GM21390 (cell line): Measurements from ENCODE around the gene ZMYND8.
"Not testable (repeated sequence)": the region's sequence is repeated elsewhere in the genome, so short reads cannot be mapped to it uniquely, and the experiment has no call there.

Experiments used
- ATAC-seq: cut with Tn5 transposase; IDR thresholded peaks from one replicate; pipeline ENCODE4 v1.9.1; 2021; ENCODE audit not compliant: unreplicated experiment

Gene ZMYND8

DNA sequence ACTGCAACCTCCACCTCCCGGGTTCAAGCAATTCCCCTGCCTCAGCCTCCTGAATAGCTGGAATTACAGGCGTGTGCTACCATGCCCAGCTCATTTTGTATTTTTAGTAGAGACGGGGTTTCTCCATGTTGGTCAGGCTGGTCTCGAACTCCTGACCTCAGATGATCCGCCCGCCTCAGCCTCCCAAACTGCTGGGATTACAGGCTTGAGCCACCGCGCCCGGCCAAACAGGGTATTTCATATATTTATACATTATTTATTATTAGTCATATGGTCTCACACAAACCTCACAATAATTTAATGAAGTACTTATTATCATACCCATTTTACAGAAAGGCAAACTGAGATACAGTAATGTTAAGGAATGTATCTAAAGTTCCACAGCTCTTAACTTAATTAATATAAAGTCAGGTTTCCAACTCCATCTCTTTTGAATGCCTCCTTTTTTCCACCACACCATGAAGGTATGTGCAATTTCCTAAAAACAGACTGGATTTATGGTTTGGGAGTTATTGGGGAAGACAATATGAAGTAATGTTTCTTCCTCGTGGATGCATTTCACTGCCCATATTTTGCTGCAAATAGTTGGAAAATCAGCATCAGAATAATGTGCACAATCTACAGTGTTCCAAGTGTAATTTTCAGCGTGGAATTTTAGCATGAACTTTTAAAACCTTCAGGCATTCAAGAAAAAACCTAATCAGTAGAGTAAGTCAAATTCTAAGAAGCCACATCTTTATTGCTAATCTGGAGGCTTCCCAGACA is 65.7 kb downstream of the ZMYND8 start:
- no peak for ATAC-seq

DNA sequence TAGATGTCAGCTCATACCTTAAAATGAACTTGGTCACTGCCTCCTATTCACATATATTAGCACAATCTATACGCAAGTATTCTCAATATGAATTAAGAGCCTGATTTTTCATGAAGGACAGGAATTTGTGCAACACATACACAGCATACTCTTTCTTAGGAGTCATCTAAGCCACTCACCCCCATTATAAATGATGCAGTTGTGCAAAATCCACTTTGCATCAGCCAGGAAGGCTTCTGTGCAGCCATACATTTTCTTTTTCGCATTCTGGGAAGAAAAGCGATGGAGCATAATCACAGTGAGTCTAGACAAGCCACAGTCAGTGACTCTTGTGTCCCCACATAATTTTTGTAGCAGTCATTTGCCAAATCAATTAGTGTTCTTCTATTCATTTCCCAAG is 66.5 kb downstream of the ZMYND8 start:
- ATAC-seq = no peak

DNA sequence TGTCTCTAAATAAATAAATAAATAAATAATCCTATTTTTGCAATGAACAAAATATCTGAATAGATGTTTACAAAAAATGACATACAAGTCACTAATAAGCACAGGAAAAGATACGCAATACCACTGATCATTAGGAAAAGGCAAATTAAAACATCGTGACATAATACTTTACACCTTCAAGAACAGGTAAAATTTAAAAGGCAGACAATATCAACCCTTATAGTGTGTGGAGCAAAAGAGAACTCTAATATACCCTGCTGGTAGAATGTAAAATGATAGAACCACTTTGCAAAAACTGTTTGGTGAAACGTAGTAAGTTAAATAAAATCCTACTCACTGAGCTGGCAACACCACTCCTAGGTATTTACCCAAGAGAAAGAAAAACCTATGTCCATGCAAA is 67.4 kb downstream of the ZMYND8 start:
- ATAC-seq = no peak

DNA sequence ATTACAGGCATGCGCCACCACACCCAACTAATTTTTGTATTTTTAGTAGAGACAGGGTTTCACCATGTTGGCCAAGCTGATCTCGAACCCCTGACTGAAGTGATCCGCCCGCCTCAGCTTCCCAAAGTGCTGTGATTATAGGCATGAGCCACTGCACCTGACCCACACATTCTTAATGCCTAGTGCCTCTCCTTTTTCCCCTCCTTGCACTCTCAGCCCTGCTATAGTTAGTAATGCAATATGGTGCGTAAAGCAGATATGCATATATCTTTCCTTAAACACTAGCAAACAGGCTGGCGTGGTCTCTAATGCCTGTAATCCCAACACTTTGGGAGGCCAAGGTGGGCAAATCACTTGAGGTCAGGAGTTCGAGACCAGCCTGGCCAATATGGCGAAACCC is 68.0 kb downstream of the ZMYND8 start:
- not testable (repeated sequence) for ATAC-seq

DNA sequence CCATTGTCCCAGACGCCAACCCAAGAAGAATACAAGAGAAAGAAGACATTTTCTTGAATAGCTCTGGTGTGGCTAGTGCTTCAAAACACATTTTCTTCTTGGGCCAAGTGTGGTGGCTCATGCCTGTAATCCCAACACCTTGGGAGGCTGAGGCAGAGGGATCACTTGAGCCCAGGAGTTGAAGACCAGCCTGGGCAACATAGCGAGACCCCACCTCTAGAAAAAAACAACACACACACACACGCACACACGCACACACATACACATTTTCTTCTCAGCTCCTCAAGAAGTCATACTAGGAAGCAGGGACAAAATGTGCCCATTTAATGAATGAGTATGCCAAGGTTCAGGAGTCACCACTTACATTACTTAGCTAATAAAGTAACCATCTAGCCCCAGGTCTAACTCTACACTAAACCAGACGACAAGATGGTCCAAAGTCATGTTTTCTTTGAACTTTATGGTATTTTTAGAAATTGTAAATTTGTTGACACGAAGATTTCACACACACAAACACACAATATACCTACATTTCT is 68.8 kb downstream of the ZMYND8 start:
- no peak for ATAC-seq

DNA sequence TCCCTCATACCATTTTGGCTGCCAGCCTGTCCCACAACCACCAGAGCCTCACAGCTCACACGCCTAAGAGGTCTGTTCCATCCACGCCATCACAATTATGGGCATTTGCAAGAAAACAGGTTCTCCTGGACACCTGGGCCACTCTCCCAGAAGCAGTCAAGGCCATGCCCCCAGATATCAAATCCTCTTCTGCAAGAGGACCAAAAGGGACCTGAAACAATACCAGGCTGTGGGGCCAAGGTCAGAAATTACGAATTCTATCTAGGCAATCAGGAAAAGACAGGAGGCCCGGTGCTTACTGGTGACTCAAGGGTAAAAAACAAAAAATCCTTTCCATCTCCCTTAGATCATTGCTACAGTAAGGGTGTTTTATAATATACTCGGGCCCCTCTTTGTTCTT is 69.8 kb downstream of the ZMYND8 start:
- ATAC-seq = no peak

DNA sequence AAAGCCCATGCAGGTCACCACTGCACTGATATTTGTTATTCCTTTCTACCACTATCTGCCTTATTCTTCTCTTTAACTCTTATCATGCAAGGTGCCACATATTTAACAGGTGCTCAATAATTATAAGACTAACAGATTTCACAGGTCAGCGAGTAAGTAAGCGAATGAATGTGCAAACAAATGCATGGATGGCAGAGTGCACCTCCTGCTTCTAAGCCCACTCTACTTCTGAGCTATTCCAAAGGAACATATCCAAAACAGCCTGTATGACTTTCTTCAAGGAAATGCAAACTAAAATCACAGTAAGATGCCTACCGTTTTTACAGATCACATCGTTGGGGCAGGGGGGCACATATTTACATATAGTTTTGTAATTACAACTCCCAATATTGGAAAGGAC is 71.3 kb downstream of the ZMYND8 start:
- ATAC-seq = no peak

DNA sequence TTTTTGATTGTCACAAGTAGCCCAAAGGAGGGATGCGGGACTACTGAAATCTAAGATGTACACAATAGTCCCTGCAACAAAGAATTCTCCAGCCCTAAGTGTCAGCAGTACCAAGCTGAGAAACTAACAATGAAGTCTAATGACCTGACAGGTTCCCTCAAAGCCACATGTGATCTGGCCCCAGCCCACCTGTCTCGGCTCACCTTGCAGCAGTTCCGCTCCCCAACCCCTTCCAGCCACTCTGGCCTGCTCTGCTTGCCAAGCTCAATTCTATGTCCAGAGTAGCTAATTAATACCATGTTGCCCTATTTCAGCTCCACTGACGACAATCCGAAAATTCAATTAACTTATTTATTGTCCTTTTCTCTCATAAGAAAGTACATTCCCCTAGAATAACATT is 72.1 kb downstream of the ZMYND8 start:
- no peak for ATAC-seq

DNA sequence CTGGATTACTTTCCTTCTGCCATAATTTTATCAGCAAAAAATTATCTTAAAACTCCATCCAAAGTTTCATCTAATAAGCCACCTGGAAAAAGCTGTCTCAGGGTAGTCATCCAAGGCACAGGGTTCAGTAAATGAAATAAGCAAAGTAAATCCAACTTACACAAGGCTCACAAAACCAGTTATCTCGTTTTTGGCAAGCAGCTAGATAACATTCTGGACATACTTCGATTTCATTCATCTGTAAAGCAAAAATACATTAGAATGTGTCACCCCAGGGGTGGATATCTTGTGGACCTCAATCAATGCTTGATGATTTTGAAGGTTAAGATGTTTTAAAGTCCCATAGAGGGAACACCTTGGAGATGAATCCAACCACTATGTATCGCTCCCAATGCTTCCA is 73.1 kb downstream of the ZMYND8 start:
- ATAC-seq = no peak

DNA sequence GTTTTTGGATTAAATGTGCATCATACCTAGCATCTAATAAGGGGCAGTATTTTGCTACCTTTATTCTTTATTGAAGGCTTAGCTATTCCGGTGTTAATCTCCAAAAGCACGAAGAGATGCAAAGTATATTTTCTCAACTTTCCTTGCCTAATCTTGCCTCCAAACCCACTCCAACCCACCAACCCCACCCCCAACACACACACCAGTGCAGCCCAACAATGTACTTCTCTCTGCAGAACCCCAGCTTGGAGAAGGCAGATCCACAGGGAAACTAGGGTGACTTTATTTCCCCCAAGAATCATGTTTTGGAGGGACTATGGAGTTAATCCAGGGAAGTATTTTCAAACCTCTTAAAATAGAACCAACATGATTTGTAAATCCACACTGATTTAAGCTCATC is 73.6 kb downstream of the ZMYND8 start:
- ATAC-seq = no peak

DNA sequence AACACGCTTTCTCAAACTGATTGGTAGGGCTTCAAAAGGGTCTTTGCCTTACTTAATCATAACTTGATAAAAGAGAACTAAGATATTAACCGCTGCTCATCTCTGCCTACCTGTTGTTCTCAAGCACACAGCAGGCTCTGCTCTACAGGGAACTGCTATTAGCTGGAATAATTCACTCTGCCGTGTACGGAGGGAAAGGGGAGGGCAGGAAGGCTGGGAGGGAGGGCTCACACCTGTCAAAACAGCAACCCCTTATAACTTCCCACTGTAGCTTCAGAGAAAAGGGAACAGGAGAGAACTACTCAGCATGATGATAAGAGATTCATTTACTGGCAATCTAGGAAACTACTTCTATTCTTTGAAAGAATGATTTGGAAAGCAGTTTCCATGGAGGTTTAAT is 75.1 kb downstream of the ZMYND8 start:
- no peak for ATAC-seq

DNA sequence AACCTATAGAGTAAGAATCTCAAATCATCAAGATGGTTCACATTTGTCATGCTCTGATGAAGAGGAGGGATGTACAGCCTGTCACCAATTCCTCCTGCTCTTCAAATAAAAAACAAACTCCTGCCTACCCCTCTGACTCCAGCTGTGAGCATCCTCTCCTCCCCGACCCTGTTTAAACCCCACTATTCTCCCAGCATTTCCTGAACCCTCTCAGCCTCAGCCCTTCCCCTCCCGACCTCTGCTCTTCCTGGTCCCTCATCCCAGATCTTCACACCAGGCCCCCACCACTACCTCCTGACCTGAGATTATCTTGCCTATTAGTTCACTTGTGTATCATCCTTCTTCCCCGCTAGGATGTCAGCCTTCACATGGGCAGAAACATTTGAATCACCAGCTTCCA is 75.8 kb downstream of the ZMYND8 start:
- no peak for ATAC-seq

DNA sequence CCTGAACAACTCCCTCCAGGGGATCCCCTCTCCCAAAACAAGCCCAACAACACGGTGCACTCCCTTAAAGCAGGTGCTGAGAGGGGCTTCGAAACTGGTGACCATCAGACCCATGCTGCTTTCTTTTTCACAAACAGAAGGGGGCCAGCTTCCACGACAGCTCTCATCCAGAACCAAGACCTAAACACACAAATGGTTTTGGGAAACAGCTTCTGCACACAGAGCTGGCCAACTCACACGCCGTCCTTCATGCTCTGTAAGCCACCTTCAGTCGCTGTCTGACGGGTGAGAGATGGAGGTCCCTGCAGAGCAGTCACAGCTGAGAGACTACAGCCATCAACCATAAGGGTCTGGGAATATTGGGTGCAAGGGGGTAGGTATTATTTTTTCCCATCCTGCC is 76.3 kb downstream of the ZMYND8 start:
- no peak for ATAC-seq

DNA sequence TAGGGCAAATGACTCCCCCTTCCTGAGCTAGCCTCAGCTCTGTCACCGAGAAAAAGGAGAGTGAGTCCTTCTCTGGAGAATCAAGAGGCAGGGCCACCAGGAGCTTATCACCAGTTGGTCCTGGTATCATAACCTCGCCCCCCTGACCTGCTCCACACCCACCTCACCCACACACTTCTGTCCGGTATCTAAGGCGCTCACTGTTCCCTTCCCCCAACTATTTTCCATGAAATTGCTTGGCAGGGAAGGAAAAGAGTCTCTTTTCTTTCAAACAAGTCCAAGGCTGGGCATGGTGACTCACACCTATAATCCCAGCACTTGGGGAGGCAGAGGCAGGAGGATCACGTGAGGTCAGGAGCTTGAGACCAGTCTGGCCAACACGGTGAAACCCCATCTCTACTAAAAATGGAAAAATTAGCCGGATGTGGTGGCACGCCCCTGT is 77.6 kb downstream of the ZMYND8 start:
- ATAC-seq = no peak

DNA sequence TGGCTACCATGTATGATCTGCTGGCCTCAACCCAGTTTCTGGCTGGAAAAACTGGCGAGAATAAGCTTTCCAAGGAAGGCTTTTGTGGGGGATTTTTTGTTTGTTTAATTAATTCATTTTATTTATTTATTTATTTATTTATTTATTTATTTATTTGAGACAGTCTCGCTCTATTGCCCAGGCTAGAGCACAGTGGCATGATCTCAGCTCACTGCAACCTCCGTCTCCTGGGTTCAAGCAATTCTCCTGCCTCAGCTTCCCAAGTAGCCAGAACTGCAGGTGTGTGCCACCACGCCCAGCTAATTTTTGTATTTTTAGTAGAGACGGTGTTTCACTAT is 79.0 kb downstream of the ZMYND8 start:
- ATAC-seq = not testable (repeated sequence)

DNA sequence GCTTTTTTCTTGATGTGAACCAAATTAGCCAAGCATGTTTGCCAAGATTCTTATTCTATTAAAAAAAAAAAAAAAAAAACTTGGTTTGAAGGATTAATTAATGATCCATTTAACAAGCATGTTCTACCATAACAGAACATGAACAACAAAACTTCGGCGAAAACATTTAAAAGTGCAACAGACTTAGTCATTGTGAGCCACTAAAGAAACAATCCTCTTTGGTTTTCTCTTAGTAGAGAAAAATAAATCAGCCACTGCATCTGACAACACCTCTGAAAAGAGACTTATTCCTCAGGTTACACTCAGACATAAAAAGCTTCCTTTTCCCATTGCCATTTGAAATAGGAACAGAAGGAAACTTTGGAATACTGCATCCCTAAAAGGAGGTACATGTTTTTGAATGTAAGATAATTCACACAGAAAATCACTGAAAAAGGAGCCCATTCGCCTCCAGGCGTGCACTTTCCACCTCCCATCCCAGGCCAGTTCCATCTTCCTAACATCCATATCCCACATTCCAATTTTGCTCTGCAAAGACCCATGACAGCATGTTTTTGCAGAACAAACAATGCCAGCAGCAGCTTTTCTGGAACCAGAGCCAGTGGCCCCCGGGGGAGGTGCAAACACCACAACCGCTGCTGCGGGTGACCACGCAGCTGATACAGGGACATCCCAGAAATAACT is 79.5 kb downstream of the ZMYND8 start:
- ATAC-seq = no peak

DNA sequence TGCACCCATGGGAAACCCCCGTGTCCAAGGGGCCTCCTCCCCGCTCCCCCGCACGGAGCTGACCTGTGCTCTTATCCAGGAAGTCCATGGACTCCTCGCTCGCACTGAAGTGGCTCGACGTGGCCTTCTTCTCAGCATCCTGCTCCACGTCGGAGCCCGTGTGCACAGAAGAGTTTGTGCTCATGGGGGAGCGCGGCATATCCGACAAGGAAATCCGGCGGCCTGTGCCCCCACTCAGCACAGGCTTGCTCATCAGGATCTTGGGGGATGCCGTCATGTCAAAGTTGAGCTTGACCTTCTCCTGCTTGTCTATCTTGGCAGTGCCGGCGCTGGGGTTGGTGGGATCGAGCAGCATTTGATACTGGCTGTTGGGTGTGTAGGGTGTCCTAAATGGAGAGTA is 80.2 kb downstream of the ZMYND8 start:
- no peak for ATAC-seq

DNA sequence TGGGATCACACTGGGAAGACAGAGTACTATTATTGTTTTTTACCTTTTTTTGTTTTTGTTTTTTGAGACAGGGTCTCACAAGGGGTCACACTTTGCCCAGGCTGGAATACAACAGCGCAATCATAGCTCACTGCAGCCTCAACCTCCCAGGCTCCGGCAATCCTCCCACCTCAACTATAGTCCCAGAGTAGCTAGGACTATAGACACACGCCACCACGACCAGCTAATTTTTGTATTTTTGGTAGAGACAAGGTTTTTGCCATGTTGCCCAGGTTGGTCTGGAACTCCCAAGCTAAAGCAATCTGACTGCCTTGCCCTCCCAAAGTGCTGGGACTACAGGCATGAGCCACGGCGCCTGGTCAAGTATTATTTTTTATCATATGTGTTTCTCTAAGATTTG is 81.0 kb downstream of the ZMYND8 start:
- ATAC-seq = no peak

DNA sequence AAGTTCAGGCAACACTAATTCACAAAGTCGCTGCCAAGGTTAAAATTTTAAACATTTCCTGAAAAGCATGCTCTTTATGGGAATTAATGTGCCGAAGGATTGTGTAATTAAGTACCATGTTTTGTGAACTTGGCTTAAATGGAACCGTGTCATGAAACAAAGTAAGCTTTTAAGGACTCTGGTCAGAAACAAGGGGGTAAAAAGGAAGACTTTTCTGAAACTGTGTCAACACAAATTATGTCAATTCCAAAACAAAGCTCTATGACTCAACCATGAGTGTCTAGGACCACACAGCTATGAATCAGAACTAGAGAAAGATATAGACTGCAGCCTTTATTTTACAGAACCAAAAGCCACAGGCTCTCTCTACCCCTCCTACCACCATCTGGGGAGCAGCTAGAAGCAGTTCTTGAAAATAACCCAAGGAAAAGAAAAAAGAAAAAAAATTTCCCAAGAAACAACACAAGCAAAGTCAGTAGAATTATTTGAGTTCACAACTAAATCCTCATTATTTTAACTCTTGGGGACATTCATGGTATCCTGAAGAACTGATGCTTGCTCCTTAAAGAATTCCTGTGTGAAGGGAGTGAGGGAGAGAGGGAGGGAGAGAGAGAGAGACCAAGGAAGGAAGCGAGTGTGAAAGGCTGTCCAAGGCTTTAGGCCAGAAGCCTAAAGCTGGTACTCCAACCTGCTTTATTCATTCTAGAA is 81.9 kb downstream of the ZMYND8 start:
- ATAC-seq = peak; percentile 84

DNA sequence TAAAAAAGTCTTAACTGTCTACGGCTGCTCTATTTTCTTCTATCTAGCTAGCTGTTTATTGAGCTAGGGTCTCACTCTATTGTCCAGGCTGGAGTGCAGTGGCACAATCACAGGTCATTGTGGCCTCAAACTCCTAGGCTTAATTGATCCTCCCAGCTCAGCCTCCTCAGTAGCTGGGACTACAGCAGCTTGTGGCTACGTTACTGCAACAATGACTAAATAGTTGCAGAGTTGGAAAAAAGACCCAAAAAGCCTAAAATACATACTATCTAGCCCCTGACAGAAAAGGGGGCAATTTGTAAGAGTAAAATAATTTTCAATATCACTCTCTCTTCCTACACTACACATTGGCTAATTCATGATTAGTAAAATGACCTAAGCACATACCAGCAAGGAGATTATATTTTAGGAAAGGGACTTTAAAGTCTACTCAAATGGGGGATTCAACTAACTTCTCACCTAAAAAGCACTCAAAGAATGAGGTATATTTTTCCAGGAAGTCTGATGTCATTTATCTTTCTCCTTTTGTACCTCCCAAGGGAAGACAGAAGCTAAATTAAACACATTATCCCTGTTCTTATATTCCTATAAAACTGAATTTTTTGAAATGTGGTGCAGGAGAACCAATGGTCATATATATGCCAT is 82.8 kb downstream of the ZMYND8 start:
- ATAC-seq = no peak

DNA sequence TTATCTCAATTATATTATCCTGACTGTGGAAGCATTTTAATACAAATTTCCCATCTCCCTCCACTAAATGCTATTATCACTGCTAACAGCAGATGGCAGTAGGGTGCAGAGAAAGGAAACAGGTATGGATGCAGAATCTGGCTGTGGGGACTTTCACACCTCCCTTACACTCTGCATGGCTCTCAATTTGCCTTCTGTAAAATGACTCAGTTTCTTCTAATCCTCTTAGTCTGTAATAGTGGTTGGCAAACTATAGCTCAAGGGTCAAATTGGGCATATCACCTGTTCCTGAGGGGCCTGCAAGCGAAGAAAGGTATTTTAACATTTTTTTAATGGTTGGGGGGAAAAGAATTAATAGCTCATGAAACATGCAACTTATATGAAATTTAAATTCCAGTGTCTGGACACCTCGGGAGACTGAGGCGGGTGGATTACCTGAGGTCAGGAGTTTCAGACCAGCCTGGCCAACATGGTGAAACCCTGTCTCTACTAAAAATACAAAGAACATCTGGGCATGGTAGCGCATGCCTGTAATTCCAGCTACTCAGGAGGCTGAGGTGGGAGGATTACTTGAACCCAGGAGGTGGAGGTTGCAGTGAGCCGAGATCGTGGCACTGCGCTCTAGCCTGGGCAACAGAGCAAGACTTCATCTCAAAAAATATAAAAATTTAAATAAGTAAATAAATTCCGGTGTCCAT is 83.5 kb downstream of the ZMYND8 start:
- ATAC-seq = no peak
